K562 (cell line): ENCODE results near the gene DTL. TPM values are rescaled to one million over a fixed set of nuclear protein-coding genes. Genes with fewer than 3 reads are reported as not detected.
A peak's percentile ranks its signal among the peaks of the same experiment; 100 is the strongest.

Experiments used
- BACH1 ChIP-seq: fragments of 200-800 bp; sonication (Bioruptor generic); IDR thresholded peaks from 2 replicates; pipeline ENCODE4 v1.6.1; 2016; ENCODE audit warnings: missing genetic modification characterization, missing compliant biosample characterization
- BRCA1 ChIP-seq, 2 experiments: fragments of 450-650 bp in 1 of 2; sonication (generic) in 1 of 2; formaldehyde crosslinking in 1 of 2; IDR thresholded peaks; 2 replicates each; pipeline versions ENCODE4 v1.5.0 to v1.6.1; 2017 to 2020; ENCODE audit warnings: mild to moderate bottlenecking in 1 of 2, missing genetic modification reagents in 1 of 2
- CBX8 ChIP-seq: fragments of 200-600 bp; sonication (generic); IDR thresholded peaks from 2 replicates; pipeline ENCODE4 v1.6.1; 2012; ENCODE audit warnings: borderline replicate concordance, mixed run types, low read depth, mild to moderate bottlenecking, moderate library complexity, mixed read lengths, low read length, control low read depth, inconsistent platforms; ENCODE audit not compliant: poor library complexity, severe bottlenecking; ENCODE audit errors: extremely low read depth
- CREM ChIP-seq: IDR thresholded peaks from 2 replicates; pipeline ENCODE4 v1.6.1; 2014; ENCODE audit warnings: antibody characterized with exemption, low read depth
- DPF2 ChIP-seq: fragments of 450-650 bp; IDR thresholded peaks from 2 replicates; pipeline ENCODE4 v1.6.1; 2016
- ERF ChIP-seq: fragments of 450-650 bp; formaldehyde crosslinking; IDR thresholded peaks from 2 replicates; pipeline ENCODE4 v1.4.0; 2020; ENCODE audit warnings: mild to moderate bottlenecking, mixed read lengths
- FOXM1 ChIP-seq, 2 experiments: fragments of 450-650 bp in 1 of 2; sonication (generic) in 1 of 2; formaldehyde crosslinking in 1 of 2; IDR thresholded peaks; 2 replicates each; pipeline versions ENCODE4 v1.6.1 to v1.9.0; 2017 to 2022; ENCODE audit warnings: low read depth in 2 of 2, mild to moderate bottlenecking in 2 of 2, missing genetic modification reagents in 1 of 2, moderate library complexity in 1 of 2
- GABPB1 ChIP-seq: sonication (generic); formaldehyde crosslinking; IDR thresholded peaks from 2 replicates; pipeline ENCODE4 v1.8.0; 2022; ENCODE audit warnings: mild to moderate bottlenecking, missing genetic modification reagents
- HEY1 ChIP-seq: fragments of 250-450 bp; sonication (Bioruptor Pico); IDR thresholded peaks from 2 replicates; pipeline ENCODE4 v1.5.0; 2020; ENCODE audit warnings: mild to moderate bottlenecking, moderate library complexity, borderline replicate concordance
- KDM2B ChIP-seq: fragments of 250-450 bp; sonication (Bioruptor Pico); IDR thresholded peaks from 2 replicates; pipeline ENCODE4 v1.8.0; 2021; ENCODE audit warnings: mild to moderate bottlenecking, moderate library complexity
- MITF ChIP-seq: IDR thresholded peaks from 2 replicates; pipeline ENCODE4 v1.6.1; 2014; ENCODE audit warnings: antibody characterized with exemption
- MNT ChIP-seq, 2 experiments: fragments of 450-650 bp; conservative IDR thresholded peaks; 2 replicates each; pipeline ENCODE4 v1.6.1; 2017; ENCODE audit warnings: mild to moderate bottlenecking in 2 of 2, moderate library complexity in 2 of 2
- NCOA1 ChIP-seq: fragments of 450-650 bp; IDR thresholded peaks from 2 replicates; pipeline ENCODE4 v1.6.1; 2016; ENCODE audit warnings: low read depth
- PCBP2 ChIP-seq: fragments of 200-400 bp; formaldehyde crosslinking; IDR thresholded peaks from 2 replicates; pipeline ENCODE4 v1.6.1; 2018; ENCODE audit warnings: low read length, low read depth, mild to moderate bottlenecking, moderate library complexity; ENCODE audit not compliant: poor library complexity, severe bottlenecking
- PHF21A ChIP-seq: fragments of 450-650 bp; IDR thresholded peaks from 2 replicates; pipeline ENCODE4 v1.6.1; 2017; ENCODE audit warnings: low read depth, borderline replicate concordance
- SMARCE1 ChIP-seq: fragments of 450-650 bp; IDR thresholded peaks from 2 replicates; pipeline ENCODE4 v1.7.1; 2016; ENCODE audit warnings: mild to moderate bottlenecking
- TAL1 ChIP-seq: fragments of 450-650 bp; IDR thresholded peaks from 2 replicates; pipeline ENCODE4 v1.6.1; 2016; ENCODE audit warnings: mild to moderate bottlenecking
- ZNF324 ChIP-seq: fragments of 250-450 bp; sonication (Bioruptor Pico); IDR thresholded peaks from 2 replicates; pipeline ENCODE4 v1.4.0; 2020; ENCODE audit warnings: mild to moderate bottlenecking
- ZNF431 ChIP-seq: sonication (generic); formaldehyde crosslinking; IDR thresholded peaks from 2 replicates; pipeline ENCODE4 v1.8.0; 2022; ENCODE audit warnings: mild to moderate bottlenecking, missing genetic modification reagents
- ZNF518B ChIP-seq: fragments of 250-450 bp; sonication (Bioruptor Pico); IDR thresholded peaks from 2 replicates; pipeline ENCODE4 v1.5.0; 2021; ENCODE audit warnings: mild to moderate bottlenecking, moderate library complexity
- polyA plus RNA-seq, 8 experiments: library from polyadenylated mRNA; depleted of rRNA in 4 of 8; stranded (reverse) in 5 of 8; unstranded in 3 of 8; fragments of >200 nt; fragmentation: Nextera tagmentation in 2 of 8; fragmentation: Illumina TruSeq in 1 of 8; extraction: Ambion mirVana in 2 of 8; extraction: Trizol in 1 of 8; gene quantifications; 2 replicates each; pipeline versions ENCODE4 v1.2.1 to v1.2.3, GENCODE V29; 2011 to 2014; ENCODE audit warnings: inconsistent platforms in 1 of 8, missing spikeins in 1 of 8
- total RNA-seq, 7 experiments: library from RNA; depleted of rRNA in 6 of 7; stranded (reverse); fragments of >200 nt in 6 of 7; fragmentation: Illumina TruSeq in 2 of 7; extraction: Trizol in 2 of 7; gene quantifications; 2 replicates each; pipeline versions ENCODE4 v1.2.1 to v1.2.3, GENCODE V29; 2011 to 2021; ENCODE audit warnings: low replicate concordance in 1 of 7
- TF ChIP-seq, protein P1 (sequence below): sonication (generic); formaldehyde crosslinking; IDR thresholded peaks from 2 replicates; pipeline ENCODE4 v1.8.0; 2022; ENCODE audit warnings: missing genetic modification reagents, mild to moderate bottlenecking, borderline replicate concordance

Gene DTL
- total and polyA plus RNA-seq, 9 of the 15 experiments (the other 6 are each of a cell fraction or from before 2014, with no cell fraction given), result 38.3 to 81.0 (median 63.2) TPM

DNA sequence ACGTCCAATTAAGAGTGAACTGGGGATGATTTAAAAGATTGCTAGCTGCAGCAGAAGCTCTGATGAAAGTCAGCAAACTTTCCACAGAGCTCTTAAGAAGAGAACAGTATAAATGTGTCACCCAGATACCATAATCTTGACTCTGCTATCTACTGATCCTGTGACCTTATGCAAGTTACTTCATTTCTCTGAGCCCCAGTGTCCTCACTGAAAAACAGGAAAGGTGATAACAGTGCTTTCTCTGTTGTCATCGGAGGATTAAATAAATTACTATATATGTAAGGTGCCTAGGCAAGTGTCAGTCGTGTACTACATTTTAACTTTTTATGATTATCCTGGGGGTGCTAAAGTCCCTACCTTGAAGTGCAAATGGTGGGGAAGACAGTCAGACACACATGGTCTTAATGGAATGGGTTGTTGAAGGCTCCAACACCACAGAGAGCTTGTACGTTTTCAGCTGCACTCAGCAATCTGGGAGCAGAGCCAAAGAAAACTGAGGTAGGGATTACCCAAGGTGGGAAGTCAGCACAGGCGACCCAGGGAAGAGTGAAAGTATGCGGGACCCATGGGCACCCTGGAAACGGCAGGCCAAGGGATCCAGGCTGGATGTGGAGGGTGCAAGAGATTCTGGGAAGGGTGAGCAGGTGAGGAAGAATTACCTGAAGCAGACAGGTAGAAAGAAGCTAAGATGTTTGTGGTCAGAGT lies 82.8 kb downstream of the DTL start (continued):
- no peak for TF ChIP-seq MNT (conservative IDR thresholded peaks at IDR 0.05)
- no peak for TF ChIP-seq PHF21A
- no peak; the same call in 1 of the 2 replicates for TF ChIP-seq HEY1
- peak; percentile 9; the same call in 1 of the 2 replicates for TF ChIP-seq CREM
- TF ChIP-seq DPF2, result peak; percentile 68
- no peak for TF ChIP-seq KDM2B (CRISPR knock-in tag)
- TF ChIP-seq ZNF431, result no peak
- no peak for TF ChIP-seq NCOA1
- 0 out of 2 replicates have a peak, but pooled peaks have one; percentile 30 for TF ChIP-seq SMARCE1
- TF ChIP-seq MITF, result no peak
- TF ChIP-seq CBX8, result no peak
- no peak for TF ChIP-seq BACH1 (tag)
- TF ChIP-seq FOXM1 (IDR thresholded peaks at IDR 0.05; ENCODE audit: low read depth), result no peak
- TF ChIP-seq FOXM1 (CRISPR knock-in tag; IDR thresholded peaks at IDR 0.05; ENCODE audit: low read depth), result no peak
- TF ChIP-seq, protein P1, sequence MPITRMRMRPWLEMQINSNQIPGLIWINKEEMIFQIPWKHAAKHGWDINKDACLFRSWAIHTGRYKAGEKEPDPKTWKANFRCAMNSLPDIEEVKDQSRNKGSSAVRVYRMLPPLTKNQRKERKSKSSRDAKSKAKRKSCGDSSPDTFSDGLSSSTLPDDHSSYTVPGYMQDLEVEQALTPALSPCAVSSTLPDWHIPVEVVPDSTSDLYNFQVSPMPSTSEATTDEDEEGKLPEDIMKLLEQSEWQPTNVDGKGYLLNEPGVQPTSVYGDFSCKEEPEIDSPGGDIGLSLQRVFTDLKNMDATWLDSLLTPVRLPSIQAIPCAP, result no peak
- TF ChIP-seq ERF (CRISPR knock-in tag), result no peak
- TF ChIP-seq ZNF324, result no peak
- TF ChIP-seq GABPB1, result no peak
- no peak for TF ChIP-seq PCBP2
- no peak for TF ChIP-seq ZNF518B (CRISPR knock-in tag)
- TF ChIP-seq TAL1, result 0 out of 2 replicates have a peak, but pooled peaks have one; percentile 28
- no peak for TF ChIP-seq BRCA1 (IDR thresholded peaks at IDR 0.05)
- TF ChIP-seq BRCA1 (CRISPR knock-in tag; IDR thresholded peaks at IDR 0.05), result no peak
